Measurements from ENCODE around the gene ITGA5. TPM values are rescaled to one million over a fixed set of nuclear protein-coding genes. Genes with fewer than 3 reads are reported as not detected.

Gene ITGA5
- total and polyA plus RNA-seq, 10 donors, result 7.0 to 44.9 (median 28.2) TPM

DNA sequence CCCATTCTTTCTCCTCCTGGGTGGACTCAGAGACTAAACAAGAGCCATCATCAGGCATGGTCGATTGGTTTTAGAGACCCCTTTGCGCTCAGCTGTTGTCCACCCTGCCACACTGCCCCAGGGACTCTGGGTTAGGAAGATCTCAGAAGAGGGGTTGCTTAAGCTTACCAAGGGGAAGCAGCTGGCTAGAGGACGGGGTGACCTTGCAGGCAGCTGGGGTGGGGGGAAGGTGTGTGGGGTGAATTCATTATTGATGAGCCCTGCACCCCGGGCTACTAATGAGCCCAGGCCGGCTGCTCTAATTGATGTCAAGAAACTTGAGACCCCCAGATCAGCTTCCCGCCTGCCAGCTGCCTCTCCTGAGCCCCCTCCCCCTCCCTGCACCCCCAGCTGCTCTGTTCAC is 25.9 kb downstream of the ITGA5 start:
- peaks cover 0 to 39% (median 15%) of the 10 kb centered on the region in 6 donors for H3K36me3 ChIP-seq
- peaks cover 0 to 16% (median 0%) of the 10 kb centered on the region in 7 donors for H3K27me3 ChIP-seq (replicated peaks in 1 of 7)
- no peaks in the 10 kb centered on the region for H3K9me3 ChIP-seq
- no peak for DNase-seq
- peaks cover 0 to 64% (median 36%) of the 10 kb centered on the region in 6 donors for H3K4me1 ChIP-seq
- intact Hi-C loops (cut with DNase I; ENCODE audit: low total_unique reads), result no loop called here
- WGBS, 5 donors, result 47 to 65% (median 61%) methylated on average over 6 of the region's 6 CpGs
- no peak overlapping the region for H3K4me3 ChIP-seq
- peak overlapping the region in 2 of 8 donors; percentile 4 to 55 for H3K27ac ChIP-seq
- no peak for TF ChIP-seq POLR2A (IDR thresholded peaks at IDR 0.05)
- no peak for TF ChIP-seq POLR2AphosphoS5 (IDR thresholded peaks at IDR 0.05)

DNA sequence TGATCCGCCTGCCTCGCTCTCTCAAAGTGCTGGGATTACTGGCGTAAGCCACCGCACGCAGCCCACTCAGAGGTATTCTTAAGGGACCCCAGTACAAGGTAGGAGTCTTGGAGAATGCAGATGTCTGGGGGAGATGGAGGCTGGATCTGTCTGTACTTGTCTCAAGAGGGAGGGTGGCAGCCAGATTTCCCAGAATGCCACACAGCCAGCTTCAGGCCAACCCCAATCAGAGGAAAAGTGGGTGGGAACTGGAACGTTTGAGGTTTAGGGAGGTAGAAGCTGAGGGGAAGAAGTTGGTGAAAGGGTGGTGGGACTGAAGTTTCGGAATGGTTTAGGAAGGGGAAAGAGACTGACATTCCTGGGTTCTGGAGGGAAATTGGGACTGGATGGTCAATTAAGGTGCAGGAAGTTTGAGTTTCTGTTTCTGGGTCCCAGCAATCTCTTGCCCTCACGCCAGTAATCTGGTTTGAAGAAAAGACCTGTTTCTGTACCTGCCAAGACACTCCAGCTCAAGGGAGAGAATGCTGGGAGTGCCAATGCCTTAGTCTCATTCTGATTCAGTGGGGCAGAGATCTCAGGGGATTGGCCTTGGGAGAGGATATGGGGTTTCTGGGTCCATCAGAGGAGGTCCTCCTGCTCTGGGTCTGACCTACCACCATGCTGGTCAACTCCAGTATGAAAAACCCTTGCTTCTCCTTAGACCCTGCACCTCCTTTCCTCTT is 26.4 kb downstream of the ITGA5 start:
- H3K36me3 ChIP-seq, result peaks cover 0 to 34% (median 14%) of the 10 kb centered on the region in 6 donors
- WGBS, 5 donors, result 84 to 90% (median 87%) methylated on average over 8 of the region's 8 CpGs
- TF ChIP-seq POLR2A (IDR thresholded peaks at IDR 0.05), result no peak
- TF ChIP-seq POLR2AphosphoS5 (IDR thresholded peaks at IDR 0.05), result no peak
- TF ChIP-seq, protein P1, sequence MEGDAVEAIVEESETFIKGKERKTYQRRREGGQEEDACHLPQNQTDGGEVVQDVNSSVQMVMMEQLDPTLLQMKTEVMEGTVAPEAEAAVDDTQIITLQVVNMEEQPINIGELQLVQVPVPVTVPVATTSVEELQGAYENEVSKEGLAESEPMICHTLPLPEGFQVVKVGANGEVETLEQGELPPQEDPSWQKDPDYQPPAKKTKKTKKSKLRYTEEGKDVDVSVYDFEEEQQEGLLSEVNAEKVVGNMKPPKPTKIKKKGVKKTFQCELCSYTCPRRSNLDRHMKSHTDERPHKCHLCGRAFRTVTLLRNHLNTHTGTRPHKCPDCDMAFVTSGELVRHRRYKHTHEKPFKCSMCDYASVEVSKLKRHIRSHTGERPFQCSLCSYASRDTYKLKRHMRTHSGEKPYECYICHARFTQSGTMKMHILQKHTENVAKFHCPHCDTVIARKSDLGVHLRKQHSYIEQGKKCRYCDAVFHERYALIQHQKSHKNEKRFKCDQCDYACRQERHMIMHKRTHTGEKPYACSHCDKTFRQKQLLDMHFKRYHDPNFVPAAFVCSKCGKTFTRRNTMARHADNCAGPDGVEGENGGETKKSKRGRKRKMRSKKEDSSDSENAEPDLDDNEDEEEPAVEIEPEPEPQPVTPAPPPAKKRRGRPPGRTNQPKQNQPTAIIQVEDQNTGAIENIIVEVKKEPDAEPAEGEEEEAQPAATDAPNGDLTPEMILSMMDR (IDR thresholded peaks at IDR 0.05 in 8 of 11, conservative IDR thresholded peaks at IDR 0.05 in 3 of 11), result no peak
- peaks cover 0 to 16% (median 0%) of the 10 kb centered on the region in 7 donors for H3K27me3 ChIP-seq (replicated peaks in 1 of 7)
- intact Hi-C loops (cut with DNase I; ENCODE audit: low total_unique reads), result no loop called here
- H3K4me3 ChIP-seq, result no peak overlapping the region
- no peak overlapping the region for H3K27ac ChIP-seq
- H3K4me1 ChIP-seq, result peaks cover 0 to 69% (median 36%) of the 10 kb centered on the region in 6 donors
- no peak for DNase-seq
- no peaks in the 10 kb centered on the region for H3K9me3 ChIP-seq

DNA sequence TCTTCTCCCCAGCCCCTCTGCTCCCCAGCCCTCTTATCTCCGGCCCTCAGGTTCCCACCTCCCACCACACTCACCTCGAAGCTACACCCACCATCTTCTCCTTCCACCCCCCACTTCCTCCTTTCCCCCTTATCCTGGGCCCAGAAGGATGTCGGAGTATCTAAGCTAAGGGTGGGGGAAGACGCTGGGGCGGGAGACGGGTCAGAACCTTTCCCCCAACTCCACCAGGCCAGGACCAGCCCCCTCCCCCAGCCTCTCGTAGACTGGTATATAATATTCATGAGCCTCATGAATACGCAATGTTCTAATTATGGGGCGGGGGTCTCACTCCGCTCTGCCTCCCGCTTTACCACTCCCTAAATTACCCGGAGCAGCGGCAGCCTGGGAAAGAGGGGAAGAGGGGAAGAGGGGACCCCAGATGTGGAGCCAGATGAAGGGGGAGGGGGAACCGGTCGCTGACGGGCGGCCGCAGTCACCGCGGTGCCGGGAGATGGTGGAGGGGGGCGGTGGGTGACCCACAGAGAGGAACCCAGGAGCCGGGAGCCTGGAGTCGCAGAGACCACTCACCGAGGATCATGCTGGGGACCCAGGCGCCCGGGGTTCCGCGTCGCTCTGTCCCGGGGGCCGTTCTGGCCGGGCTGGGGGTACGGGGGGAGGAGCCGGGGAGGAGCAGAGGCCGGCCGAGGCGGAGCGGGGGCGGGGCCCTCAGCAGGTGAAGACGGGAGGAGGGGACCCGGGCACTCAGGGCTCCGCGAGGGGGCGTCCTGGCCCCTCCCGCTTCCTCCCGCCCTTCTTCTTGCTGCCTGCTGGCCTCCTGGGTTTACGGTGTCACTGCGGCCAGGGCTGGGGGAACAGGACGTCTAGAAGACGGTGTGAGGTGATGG is 28.2 kb downstream of the ITGA5 start:
- TF ChIP-seq, protein P1 (IDR thresholded peaks at IDR 0.05 in 8 of 11, conservative IDR thresholded peaks at IDR 0.05 in 3 of 11), result peak in 6 of 11 experiments; percentile 15 to 56 (median 34)
- TF ChIP-seq POLR2A (IDR thresholded peaks at IDR 0.05) (no peak), POLR2AphosphoS5 (IDR thresholded peaks at IDR 0.05) (peak; percentile 25 to 50 (median 32))
- WGBS, 5 donors, result 5 to 11% (median 5%) methylated on average over 31 to 51 of the region's 51 CpGs
- Histone ChIP-seq H3K27me3 (replicated peaks in 1 of 7) (peaks cover 0 to 16% (median 0%) of the 10 kb centered on the region in 7 donors), H3K36me3 (peaks cover 0 to 16% (median 5%) of the 10 kb centered on the region in 6 donors), H3K9me3 (no peaks in the 10 kb centered on the region), H3K27ac (peak overlapping the region in 5 of 8 donors; percentile 32 to 78 (median 51)), H3K4me3 (peak overlapping the region; percentile 21 to 77 (median 44)), H3K4me1 (peaks cover 0 to 87% (median 48%) of the 10 kb centered on the region in 6 donors)
- intact Hi-C loops (cut with DNase I; ENCODE audit: low total_unique reads), result no loop called here
- peak; percentile 92 for DNase-seq

DNA sequence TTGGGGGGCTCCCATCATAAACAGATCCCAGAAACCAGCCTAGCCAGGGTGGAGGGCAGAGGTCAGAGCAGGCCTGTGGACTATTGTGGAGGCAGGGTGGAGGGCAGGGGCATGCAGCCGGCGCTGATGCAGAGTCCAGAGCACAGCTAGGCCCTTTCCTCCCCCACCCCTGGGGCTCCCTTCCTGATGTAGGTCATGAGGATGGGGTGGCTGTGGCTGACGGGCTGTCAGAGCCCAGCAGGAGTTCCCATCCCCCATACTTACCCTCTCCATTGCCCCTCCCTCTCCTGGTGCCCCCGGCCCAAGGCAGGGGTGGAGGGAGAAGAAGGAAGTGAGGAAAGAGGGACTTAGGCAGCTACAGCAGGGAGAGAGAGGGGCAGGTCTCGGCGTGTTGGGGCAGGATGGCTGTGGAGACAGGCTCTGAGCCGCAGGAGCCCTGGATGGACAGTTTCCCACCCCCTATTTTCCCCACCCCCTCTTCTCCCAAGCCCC is 28.8 kb downstream of the ITGA5 start:
- peak overlapping the region in 4 of 8 donors; percentile 25 to 78 (median 59) for H3K27ac ChIP-seq
- peaks cover 2 to 94% (median 55%) of the 10 kb centered on the region in 6 donors for H3K4me1 ChIP-seq

More for the DNA sequence above, 28.8 kb downstream of the ITGA5 start:
- peaks cover 0 to 16% (median 0%) of the 10 kb centered on the region in 7 donors for H3K27me3 ChIP-seq (replicated peaks in 1 of 7)
- 30 to 54% (median 48%) methylated on average over 7 of the region's 7 CpGs for WGBS, 5 donors
- intact Hi-C loops (cut with DNase I; ENCODE audit: low total_unique reads), result no loop called here
- H3K9me3 ChIP-seq, result no peaks in the 10 kb centered on the region
- DNase-seq, result no peak
- H3K36me3 ChIP-seq, result peaks cover 0 to 9% (median 0%) of the 10 kb centered on the region in 6 donors
- H3K4me3 ChIP-seq, result peak overlapping the region in 4 of 8 donors; percentile 46 to 77 (median 49)
- TF ChIP-seq, protein P1 (IDR thresholded peaks at IDR 0.05 in 8 of 11, conservative IDR thresholded peaks at IDR 0.05 in 3 of 11), result no peak
- TF ChIP-seq POLR2AphosphoS5 (IDR thresholded peaks at IDR 0.05), result no peak
- TF ChIP-seq POLR2A (IDR thresholded peaks at IDR 0.05), result no peak

Measured in spleen (tissue), 11 donors.